Measurements from ENCODE around the gene FBXL7. TPM values are rescaled to one million over a fixed set of nuclear protein-coding genes. Genes with fewer than 3 reads are reported as not detected.

FBXL7 gene
- total RNA-seq, 4 donors from 2014 or later = 2.0 to 6.8 (median 3.9) TPM

GRCh38 chr5:15522187-15522520, 22.2 kb downstream of the FBXL7 start:
- no peak for TF ChIP-seq CTCF (IDR thresholded peaks at IDR 0.05)
- TF ChIP-seq POLR2A (IDR thresholded peaks at IDR 0.05) = no peak
- DNase-seq (ENCODE audit: low spot score in 2 of 2) = no peak
- H3K4me3 ChIP-seq (ENCODE audit: low read depth, poor library complexity, severe bottlenecking) = no peak overlapping the region
- intact Hi-C loops (cut with DNase I; ENCODE audit: low total_unique reads) = no loop called here
- 27 to 33% methylated on average over 3 of the region's 3 CpGs for WGBS, 2 donors

- intact Hi-C loops (cut with DNase I; ENCODE audit: low total_unique reads) = no loop called here
- no peak for DNase-seq (ENCODE audit: low spot score in 2 of 2)
- no peak for TF ChIP-seq CTCF (IDR thresholded peaks at IDR 0.05)
- TF ChIP-seq POLR2A (IDR thresholded peaks at IDR 0.05) = no peak
- WGBS, 2 donors = 86 to 88% methylated on average over 2 of the region's 2 CpGs
- no peak overlapping the region for H3K4me3 ChIP-seq (ENCODE audit: low read depth, poor library complexity, severe bottlenecking)
Observed at GRCh38 chr5:15524712-15525111, 24.7 kb downstream of the FBXL7 start.

- 82 to 84% methylated on average over 3 of the region's 3 CpGs for WGBS, 2 donors
- TF ChIP-seq CTCF (IDR thresholded peaks at IDR 0.05) = no peak
- no peak for TF ChIP-seq POLR2A (IDR thresholded peaks at IDR 0.05)
- intact Hi-C loops (cut with DNase I; ENCODE audit: low total_unique reads) = no loop called here
Observed at GRCh38 chr5:15525703-15526275, 25.8 kb downstream of the FBXL7 start.

GRCh38 chr5:15526413-15526812, 26.4 kb downstream of the FBXL7 start:
- intact Hi-C loops (cut with DNase I; ENCODE audit: low total_unique reads) = no loop called here
- TF ChIP-seq POLR2A (IDR thresholded peaks at IDR 0.05) (no peak), CTCF (IDR thresholded peaks at IDR 0.05) (no peak)
- H3K4me3 ChIP-seq (ENCODE audit: low read depth, poor library complexity, severe bottlenecking) = no peak overlapping the region
- WGBS, 2 donors = 92 to 93% methylated on average over 3 of the region's 3 CpGs
- DNase-seq (ENCODE audit: low spot score in 2 of 2) = no peak

More at GRCh38 chr5:15525703-15526275, 25.8 kb downstream of the FBXL7 start:
- no peak overlapping the region for H3K4me3 ChIP-seq (ENCODE audit: low read depth, poor library complexity, severe bottlenecking)
- no peak for DNase-seq (ENCODE audit: low spot score in 2 of 2)

GRCh38 chr5:15528476-15528875, 28.5 kb downstream of the FBXL7 start:
- WGBS, 2 donors = 88 to 90% methylated on average over 3 of the region's 3 CpGs
- no peak overlapping the region for H3K4me3 ChIP-seq (ENCODE audit: low read depth, poor library complexity, severe bottlenecking)
- TF ChIP-seq CTCF (IDR thresholded peaks at IDR 0.05) (no peak), POLR2A (IDR thresholded peaks at IDR 0.05) (no peak)
- no peak for DNase-seq (ENCODE audit: low spot score in 2 of 2)
- intact Hi-C loops (cut with DNase I; ENCODE audit: low total_unique reads) = no loop called here

GRCh38 chr5:15529013-15529412, 29.0 kb downstream of the FBXL7 start:
- no peak for TF ChIP-seq CTCF (IDR thresholded peaks at IDR 0.05)
- no peak for TF ChIP-seq POLR2A (IDR thresholded peaks at IDR 0.05)
- intact Hi-C loops (cut with DNase I; ENCODE audit: low total_unique reads) = no loop called here
- 92 to 93% methylated on average over 5 of the region's 5 CpGs for WGBS, 2 donors
- no peak for DNase-seq (ENCODE audit: low spot score in 2 of 2)
- no peak overlapping the region for H3K4me3 ChIP-seq (ENCODE audit: low read depth, poor library complexity, severe bottlenecking)

Data from lower leg skin (tissue), 4 donors.